ENCODE measurements around the gene PAF1. TPM values are rescaled to one million over a fixed set of nuclear protein-coding genes. Genes with fewer than 3 reads are reported as not detected.

PAF1 gene
- total RNA-seq, 1 experiment from 2014 or later = 901 TPM

DNA sequence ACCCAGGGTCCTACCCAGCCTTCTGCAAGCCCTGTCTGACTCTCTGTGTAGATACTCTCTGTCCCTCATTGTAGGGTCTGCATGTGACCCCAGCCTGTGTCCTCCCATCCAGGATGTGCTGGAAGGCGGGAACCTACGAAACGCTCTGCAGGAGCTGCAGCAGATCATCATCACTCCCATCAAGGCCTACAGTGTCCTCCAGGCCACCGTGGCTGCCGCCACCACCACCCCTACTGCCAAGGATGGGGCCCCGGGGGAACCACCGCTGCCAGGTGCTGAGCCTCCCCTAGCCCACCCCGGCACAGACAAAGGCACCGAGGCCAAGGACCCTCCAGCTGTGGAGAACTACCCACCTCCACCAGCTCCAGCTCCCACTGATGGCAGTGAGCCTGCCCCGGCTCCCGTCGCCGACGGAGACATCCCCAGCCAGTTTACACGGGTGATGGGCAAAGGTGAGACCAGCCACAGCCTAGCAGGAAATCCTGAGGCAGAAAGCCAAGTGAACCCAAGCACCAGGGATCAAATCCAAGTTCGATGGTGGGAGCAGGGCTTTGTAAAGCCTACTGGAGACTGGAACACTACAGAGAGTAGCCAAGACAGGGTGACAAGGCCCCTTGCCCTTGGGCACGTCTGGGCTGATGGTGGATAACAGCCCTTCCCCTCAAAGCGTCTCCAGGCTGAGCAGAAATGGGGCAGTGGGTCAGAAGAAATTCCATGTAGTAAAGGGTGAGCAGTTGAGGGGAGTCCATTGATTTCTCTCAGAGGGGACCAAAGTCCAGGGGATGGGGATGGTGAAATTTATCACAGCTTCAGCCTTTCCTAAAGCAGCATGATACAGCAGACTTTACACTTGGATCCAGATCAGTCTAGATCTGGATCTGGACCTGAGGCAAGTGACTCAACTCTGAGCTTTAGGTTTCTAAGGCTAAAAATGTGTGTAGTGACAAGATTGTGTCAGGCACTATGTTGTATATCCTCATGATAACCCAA is 13.2 kb downstream of the PAF1 start:
- DNase-seq (ENCODE audit: low read depth, low spot score) (no peak), ATAC-seq (no peak)
- H3K27me3 ChIP-seq (ENCODE audit: control insufficient read depth, insufficient read depth, low read length) = no peaks in the 10 kb centered on the region
- ChIA-PET POLR2A (interaction anchor here (0.5 to 1.0 kb wide), 8 partner anchors 9 to 54 kb away, joined by 3 to 6 read pairs (median 3); partner anchors contain the start of genes MED29 and PAF1), CTCF (interaction anchor here (0.5 to 1.6 kb wide), 3 partner anchors 20 to 51 kb away, joined by 5 to 10 read pairs (median 7); no protein-coding TSS in a partner anchor)
- TF ChIP-seq POLR2AphosphoS5 (IDR thresholded peaks at IDR 0.05; ENCODE audit: low read depth, low read length) = no peak
- TF ChIP-seq, protein P1, sequence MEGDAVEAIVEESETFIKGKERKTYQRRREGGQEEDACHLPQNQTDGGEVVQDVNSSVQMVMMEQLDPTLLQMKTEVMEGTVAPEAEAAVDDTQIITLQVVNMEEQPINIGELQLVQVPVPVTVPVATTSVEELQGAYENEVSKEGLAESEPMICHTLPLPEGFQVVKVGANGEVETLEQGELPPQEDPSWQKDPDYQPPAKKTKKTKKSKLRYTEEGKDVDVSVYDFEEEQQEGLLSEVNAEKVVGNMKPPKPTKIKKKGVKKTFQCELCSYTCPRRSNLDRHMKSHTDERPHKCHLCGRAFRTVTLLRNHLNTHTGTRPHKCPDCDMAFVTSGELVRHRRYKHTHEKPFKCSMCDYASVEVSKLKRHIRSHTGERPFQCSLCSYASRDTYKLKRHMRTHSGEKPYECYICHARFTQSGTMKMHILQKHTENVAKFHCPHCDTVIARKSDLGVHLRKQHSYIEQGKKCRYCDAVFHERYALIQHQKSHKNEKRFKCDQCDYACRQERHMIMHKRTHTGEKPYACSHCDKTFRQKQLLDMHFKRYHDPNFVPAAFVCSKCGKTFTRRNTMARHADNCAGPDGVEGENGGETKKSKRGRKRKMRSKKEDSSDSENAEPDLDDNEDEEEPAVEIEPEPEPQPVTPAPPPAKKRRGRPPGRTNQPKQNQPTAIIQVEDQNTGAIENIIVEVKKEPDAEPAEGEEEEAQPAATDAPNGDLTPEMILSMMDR (IDR thresholded peaks at IDR 0.05) = no peak
- no peak for TF ChIP-seq TCF7L2 (IDR thresholded peaks at IDR 0.05; ENCODE audit: low read depth, low read length)
- no peak for TF ChIP-seq SIN3A (IDR thresholded peaks at IDR 0.05; ENCODE audit: borderline replicate concordance, insufficient read depth, low read depth, low read length)
- TF ChIP-seq, protein P2, sequence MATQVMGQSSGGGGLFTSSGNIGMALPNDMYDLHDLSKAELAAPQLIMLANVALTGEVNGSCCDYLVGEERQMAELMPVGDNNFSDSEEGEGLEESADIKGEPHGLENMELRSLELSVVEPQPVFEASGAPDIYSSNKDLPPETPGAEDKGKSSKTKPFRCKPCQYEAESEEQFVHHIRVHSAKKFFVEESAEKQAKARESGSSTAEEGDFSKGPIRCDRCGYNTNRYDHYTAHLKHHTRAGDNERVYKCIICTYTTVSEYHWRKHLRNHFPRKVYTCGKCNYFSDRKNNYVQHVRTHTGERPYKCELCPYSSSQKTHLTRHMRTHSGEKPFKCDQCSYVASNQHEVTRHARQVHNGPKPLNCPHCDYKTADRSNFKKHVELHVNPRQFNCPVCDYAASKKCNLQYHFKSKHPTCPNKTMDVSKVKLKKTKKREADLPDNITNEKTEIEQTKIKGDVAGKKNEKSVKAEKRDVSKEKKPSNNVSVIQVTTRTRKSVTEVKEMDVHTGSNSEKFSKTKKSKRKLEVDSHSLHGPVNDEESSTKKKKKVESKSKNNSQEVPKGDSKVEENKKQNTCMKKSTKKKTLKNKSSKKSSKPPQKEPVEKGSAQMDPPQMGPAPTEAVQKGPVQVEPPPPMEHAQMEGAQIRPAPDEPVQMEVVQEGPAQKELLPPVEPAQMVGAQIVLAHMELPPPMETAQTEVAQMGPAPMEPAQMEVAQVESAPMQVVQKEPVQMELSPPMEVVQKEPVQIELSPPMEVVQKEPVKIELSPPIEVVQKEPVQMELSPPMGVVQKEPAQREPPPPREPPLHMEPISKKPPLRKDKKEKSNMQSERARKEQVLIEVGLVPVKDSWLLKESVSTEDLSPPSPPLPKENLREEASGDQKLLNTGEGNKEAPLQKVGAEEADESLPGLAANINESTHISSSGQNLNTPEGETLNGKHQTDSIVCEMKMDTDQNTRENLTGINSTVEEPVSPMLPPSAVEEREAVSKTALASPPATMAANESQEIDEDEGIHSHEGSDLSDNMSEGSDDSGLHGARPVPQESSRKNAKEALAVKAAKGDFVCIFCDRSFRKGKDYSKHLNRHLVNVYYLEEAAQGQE (IDR thresholded peaks at IDR 0.05; ENCODE audit: insufficient read depth in 1 of 2, low read depth in 2 of 2, low read length in 1 of 2) = no peak
- no peaks in the 10 kb centered on the region for H3K4me1 ChIP-seq (ENCODE audit: control insufficient read depth, insufficient read depth, low read length)
- in situ Hi-C loops (cut with HindIII; ENCODE audit: low pct_unique_long_range_greater_than_20kb, low sequenced_read_pairs) = no loop called here
- no peaks in the 10 kb centered on the region for H3K9me3 ChIP-seq (ENCODE audit: control insufficient read depth, insufficient read depth, low read depth, low read length)
- H3K27ac ChIP-seq (ENCODE audit: low read length) = no peak overlapping the region
- BruUV-seq (replicated peaks) = no TSS peak
- intact Hi-C loops (cut with micrococcal nuclease; ENCODE audit: unreplicated experiment) = no loop called here
- H3K4me3 ChIP-seq (ENCODE audit: low read depth in 2 of 2, low read length in 2 of 2) = no peak overlapping the region
- peaks cover 75% of the 10 kb centered on the region for H3K36me3 ChIP-seq (ENCODE audit: control insufficient read depth, insufficient read depth, low read length)

DNA sequence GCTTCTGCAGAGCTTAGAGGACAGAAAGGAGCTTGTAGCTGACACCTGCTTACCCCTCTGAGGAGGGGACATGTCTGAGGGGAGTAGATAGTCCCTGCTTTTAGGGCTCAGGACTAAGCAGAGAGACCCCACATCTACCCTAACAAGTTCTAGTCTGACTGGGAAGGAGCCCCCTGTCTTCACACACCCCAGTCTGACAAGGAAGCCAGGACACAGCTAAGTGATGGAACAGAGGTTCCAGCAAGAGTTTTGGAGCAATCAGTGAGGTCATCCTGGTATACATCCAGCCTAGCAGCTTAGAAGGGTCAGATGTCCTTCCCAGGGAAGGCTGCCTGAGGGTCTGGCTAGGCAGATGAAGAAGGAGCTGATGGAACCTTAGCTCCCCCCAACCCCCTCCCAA is 15.0 kb downstream of the PAF1 start:
- no peaks in the 10 kb centered on the region for H3K4me1 ChIP-seq (ENCODE audit: control insufficient read depth, insufficient read depth, low read length)
- H3K4me3 ChIP-seq (ENCODE audit: low read depth in 2 of 2, low read length in 2 of 2) = no peak overlapping the region
- H3K27ac ChIP-seq (ENCODE audit: low read length) = no peak overlapping the region
- in situ Hi-C loops (cut with HindIII; ENCODE audit: low pct_unique_long_range_greater_than_20kb, low sequenced_read_pairs) = no loop called here
- no peaks in the 10 kb centered on the region for H3K27me3 ChIP-seq (ENCODE audit: control insufficient read depth, insufficient read depth, low read length)
- no peak for TF ChIP-seq TCF7L2 (IDR thresholded peaks at IDR 0.05; ENCODE audit: low read depth, low read length)
- TF ChIP-seq, protein P1 (IDR thresholded peaks at IDR 0.05) = no peak
- no peak for TF ChIP-seq POLR2AphosphoS5 (IDR thresholded peaks at IDR 0.05; ENCODE audit: low read depth, low read length)
- TF ChIP-seq SIN3A (IDR thresholded peaks at IDR 0.05; ENCODE audit: borderline replicate concordance, insufficient read depth, low read depth, low read length) = no peak
- TF ChIP-seq, protein P2 (IDR thresholded peaks at IDR 0.05; ENCODE audit: insufficient read depth in 1 of 2, low read depth in 2 of 2, low read length in 1 of 2) = no peak
- CTCF ChIA-PET = interaction anchor here (0.6 to 3.1 kb wide), 6 partner anchors 15 to 391 kb away, joined by 3 to 13 read pairs (median 8); partner anchors contain the start of genes MED29, PAF1 and SAMD4B
- POLR2A ChIA-PET = interaction anchor here (0.5 to 2.7 kb wide), 15 partner anchors 9 to 741 kb away, joined by 3 to 11 read pairs (median 5); partner anchors contain the start of genes LRFN1, MED29, PAF1 and RPS16
- BruUV-seq (replicated peaks) = no TSS peak
- ATAC-seq = no peak
- H3K9me3 ChIP-seq (ENCODE audit: control insufficient read depth, insufficient read depth, low read depth, low read length) = no peaks in the 10 kb centered on the region
- intact Hi-C loops (cut with micrococcal nuclease; ENCODE audit: unreplicated experiment) = no loop called here
- DNase-seq (ENCODE audit: low read depth, low spot score) = no peak
- peaks cover 71% of the 10 kb centered on the region for H3K36me3 ChIP-seq (ENCODE audit: control insufficient read depth, insufficient read depth, low read length)
